GM19372 (cell line): ENCODE results near the gene RGMA.

Source experiments
- ATAC-seq: cut with Tn5 transposase; IDR thresholded peaks from one replicate; pipeline ENCODE4 v1.9.1; 2021; ENCODE audit warnings: mild to moderate bottlenecking, low read depth, moderate library complexity; ENCODE audit not compliant: unreplicated experiment

RGMA gene, protein sequence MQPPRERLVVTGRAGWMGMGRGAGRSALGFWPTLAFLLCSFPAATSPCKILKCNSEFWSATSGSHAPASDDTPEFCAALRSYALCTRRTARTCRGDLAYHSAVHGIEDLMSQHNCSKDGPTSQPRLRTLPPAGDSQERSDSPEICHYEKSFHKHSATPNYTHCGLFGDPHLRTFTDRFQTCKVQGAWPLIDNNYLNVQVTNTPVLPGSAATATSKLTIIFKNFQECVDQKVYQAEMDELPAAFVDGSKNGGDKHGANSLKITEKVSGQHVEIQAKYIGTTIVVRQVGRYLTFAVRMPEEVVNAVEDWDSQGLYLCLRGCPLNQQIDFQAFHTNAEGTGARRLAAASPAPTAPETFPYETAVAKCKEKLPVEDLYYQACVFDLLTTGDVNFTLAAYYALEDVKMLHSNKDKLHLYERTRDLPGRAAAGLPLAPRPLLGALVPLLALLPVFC

DNA sequence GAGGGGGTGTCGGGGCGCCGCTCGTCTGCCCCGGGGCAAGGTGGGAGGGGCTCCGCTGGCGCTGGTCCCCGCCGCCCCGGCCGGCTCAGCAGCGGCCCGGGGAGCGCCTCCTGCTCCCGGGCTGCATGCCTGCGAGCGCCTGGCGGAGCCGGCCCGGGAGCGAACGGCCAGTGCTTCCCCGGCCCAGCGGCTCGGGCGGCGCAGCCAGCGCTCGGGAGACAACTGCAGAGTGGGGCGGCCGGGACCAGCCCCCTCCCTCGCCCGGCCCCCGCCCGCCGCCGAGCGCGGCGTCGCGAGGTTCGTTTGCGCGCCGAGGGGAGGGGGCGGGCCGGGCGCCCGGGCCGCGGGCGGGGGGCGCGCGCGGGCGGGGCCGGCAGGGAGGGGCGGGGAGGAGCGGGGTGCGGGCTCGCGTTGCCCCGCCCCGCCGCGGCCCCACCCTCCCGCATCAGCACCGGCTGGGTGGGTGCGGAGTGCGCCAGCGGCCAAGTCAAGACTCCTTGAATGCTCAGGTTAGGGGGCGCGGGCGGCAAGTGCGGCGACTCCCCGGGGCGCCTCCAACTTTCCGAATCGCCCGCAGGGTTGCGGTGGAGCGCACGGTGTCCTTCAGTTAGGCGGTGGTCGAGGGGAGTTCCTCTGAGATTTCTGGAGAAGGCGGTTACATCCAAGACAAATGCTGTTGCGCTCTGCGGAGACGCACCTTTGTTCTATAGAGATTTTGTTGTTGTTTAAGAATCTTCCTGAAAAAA is at the start of gene RGMA:
Gene RGMA, minus strand, starts transcription at position 231 of the 746 bp plus-strand sequence. CDS start 279 bp downstream, outside the sequence.
- ATAC-seq: peak; percentile 22

DNA sequence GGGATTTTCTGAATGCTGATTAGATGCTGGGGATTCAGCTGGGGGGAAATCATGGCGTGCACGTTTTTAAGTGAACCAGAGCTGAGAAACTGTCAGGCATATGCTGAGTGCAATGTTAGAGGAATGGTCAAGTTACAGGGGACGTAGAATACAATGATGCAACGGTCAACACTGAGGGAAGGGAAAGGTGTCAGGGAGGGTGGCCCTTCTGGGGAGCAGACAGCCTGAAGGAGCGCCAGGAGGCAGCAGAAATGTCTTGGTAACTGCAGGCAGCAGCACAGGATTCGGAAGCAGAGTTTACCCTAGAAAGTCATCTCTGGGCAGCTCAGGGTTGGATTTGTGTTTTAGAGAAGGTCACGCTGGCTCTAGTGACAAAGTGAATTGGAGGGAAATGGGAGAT is 47.6 kb upstream of the RGMA start:
- ATAC-seq: no peak

DNA sequence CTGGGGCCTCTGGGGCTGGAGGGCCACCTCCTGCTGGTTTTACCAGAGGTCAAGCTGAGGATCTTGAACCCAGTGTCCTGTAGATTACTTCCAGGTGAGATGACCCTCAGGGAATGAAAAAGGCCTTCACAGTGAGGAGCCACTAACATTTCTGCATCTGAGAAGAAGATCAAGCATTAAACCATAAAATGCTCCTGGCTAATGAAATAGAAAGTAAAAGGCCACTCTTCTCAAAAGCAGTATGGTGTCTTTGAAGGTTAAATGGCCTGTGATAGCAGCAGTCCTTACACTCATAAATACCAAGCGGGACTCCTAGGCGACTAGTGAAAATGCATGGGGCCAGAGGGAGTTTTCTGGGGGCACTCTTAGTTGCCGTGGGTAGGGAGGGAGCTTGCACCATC is 47.0 kb upstream of the RGMA start:
- no peak for ATAC-seq

DNA sequence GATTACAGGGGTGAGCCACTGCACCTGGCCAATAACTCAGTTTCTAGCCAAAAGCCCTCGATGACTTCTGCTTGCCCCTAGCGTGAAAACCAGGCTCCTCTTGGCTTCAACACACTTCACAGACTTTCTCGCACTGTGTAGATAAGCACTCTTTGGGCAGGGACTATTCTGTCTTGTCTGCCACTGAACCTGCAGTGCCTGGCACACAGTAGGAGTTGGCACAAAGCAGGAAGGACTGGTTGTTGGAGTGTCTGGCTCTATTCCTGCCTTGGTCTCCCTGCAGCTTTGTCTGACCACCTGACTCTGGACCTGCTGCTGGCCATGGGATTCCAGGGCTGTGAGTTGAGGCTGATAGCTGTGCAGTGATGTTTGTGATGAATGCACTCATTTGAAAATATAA is 46.4 kb upstream of the RGMA start:
- no peak for ATAC-seq

DNA sequence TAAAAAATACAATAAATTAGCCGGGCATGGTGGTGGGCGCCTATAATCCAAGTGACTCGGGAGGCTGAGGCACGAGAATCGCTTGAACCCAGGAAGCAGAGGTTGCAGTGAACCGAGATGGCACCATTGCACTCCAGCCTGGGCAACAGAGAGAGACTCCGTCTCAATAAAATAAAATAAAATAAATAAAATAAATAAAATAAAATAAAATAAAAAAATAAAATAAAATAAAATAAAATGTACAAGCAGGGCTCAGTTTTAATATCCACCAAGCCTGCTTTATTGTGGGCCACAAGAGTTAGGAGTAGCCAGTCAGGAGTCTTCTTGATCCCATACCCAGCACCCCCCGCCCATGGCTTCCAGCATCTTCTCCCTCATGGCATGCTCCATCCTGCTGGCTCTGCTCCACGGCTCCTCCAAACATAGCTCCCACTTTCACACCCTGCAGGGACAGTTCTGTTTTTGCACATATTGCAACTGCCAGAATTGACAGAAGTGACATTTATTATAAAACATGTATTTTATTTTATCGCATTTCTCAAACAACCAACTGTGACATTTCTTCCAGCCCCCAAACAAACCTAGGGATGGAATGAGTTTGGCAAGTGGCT is 42.6 kb upstream of the RGMA start:
- no peak for ATAC-seq

DNA sequence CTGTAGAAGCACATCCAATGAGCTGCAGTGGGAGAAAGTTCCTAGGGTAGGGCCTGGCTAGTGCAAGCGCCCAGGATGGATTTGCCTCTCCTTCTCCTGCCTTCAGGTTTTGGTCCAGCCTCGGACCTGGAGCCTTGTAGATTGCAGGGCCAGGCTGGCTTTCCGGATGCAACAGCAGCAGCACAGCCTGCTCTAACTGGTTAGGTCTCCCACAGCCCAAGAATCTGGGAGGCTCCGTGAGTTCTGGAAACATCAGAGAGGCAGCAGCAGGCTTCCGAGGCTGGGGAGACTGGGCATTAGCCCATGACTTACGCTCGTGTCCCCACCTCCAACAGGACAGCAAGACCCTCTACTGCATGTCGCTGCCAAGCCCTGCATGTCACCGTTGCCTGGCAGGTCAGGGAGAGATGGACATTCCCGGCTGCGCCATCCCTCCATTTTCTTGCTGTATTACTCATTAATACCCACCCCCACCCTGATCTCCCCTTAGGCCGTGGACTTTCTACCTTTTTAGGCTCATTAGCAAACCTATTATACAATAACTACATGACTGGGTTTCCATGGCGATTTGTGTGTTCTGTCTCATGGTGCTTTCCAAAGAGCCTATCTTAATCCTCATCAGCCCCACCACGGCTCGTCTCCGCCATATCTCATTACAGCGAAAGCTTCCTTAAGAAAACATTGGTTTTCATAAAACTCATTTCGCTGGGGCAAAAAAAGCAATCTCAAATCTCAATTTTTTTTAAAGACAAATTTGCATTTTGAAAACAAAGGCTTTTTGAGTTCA is 40.9 kb upstream of the RGMA start:
- ATAC-seq: no peak

DNA sequence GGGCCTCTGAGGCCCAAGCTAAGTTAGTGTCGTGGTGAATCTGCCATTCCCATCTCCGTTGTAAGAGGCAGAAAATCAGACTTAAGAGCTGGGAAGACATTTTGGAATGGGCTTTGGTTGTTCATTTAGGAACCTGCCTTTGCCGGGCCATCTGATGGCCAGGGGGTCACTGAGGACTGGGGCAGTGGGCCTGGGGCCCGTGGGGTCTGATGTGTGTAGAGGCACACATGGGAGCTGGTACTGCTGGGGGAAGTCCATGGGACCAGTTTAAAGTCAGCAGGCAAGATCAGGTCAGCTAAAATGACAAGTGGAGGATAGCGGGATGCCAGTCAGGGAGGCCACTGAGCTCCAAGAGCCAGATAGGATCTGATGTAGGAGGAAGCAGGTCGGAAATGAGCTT is 38.3 kb upstream of the RGMA start:
- ATAC-seq: no peak

DNA sequence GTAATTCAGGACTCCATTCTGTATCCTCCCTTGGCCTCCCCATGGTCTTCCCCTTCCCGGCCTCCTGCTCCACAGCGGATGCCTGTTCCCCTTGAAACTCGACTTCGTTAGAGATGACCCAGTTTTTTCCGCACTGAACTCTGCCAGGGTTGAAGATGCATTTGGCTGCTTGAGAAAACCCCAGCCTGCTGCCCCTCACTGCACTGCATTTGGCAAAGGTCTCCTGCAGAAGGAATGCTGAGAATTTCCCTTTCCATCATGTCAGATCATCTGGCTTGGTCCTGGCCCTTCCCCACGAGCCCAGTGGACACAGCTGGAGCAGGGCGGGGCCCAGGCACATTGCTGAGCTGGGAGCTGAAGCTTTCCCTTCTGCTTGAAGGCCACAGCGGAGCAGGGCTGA is 37.6 kb upstream of the RGMA start:
- no peak for ATAC-seq

DNA sequence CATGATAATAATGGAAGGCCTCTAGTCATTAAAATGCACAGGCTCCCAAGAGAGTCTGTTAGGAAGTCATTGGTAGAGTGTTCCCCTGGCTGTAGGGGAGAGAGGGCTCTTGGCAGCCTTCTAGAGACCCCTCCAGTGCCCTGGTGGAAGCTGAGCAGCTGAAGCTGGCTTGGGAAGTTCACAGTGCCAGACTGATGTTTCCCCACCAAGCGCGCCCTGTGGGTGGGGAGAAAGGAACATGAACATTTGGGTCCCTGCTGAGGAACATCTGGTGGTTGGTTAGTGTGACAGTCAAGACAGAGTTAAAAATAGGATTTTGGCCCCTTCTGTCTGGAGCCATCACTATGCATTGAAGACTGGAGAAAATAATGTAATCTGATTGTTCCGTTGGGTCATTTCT is 37.1 kb upstream of the RGMA start:
- no peak for ATAC-seq

DNA sequence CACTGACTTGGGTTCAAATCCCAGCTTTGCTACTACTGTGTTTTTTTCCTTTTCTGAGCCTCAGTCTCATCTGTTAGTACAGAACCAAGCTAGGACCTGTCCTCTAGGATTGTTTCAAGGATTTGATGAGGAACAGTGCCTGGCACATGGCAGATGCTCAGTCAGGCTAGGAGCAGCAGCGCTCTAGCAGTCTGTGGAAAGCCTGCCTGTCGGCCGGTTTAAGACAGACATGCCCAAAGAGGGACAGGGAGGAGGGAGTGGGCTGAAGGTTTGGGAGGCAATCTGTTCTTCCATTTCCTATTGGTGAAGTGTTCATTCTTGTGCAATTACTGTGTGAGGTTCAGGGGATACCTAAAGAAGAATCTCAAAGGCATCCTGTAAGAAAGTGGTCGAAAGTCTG is 35.1 kb upstream of the RGMA start:
- no peak for ATAC-seq

DNA sequence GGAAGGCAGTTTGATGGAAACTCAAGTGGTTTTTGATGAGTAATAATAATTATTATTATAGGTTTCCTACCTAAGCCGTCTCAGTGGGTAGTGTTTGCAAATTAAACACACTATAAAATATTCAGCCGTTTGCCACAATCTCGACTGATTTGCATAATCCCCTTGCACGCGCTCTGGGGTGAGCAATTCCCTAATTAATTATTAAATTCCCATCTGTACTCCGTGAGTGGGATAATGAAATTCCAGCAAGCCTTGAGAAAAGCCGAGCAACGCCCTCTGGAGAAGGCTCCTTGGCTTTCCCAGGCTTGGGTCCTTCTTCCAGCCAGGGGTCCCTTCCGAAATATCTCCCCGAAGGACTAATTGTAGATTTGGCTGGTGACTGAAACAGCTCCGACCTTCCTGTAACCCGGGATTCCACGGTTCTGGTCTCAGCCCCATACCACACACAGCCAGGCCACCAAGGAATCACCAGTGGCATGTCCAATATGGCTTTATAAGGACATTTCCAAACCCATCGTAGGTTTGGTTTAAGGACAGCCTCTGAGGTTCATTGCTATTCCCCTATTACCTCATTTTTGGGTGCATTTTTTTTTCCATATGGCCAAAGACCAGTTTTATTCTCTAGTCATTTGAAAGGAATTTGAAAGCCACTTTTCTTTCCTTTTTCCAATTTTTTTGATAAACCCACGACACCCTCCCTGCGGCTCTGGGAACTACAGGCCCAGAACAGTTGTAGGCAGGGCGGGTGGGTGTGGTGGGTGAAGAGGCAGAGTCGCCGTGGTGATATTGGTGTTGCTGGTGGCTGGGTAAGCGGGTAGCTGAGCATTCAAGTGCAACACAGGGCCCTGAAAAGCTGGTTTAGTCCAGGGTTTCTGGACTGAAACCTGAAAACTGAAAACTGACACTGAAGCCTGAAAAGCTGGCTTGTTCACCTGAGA is 33.2 kb upstream of the RGMA start:
- no peak for ATAC-seq

DNA sequence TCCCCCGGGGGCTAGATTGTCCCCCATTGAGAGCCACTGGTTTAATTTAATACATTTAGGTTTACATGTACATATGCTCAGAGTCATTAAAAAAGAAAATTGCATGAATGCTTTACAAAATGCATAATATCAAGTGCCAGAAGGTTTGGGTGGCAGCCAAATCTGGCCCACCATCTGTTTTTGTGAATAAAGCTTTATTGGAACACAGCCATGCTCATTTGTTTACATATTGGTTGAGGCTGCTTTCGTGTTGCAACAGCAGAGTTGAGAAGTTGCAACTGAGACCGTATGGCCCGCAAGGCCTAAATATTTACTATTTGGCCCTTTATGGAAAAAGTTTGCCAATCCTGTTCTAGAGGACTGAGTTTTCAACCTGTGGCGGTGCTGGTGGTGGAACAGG is 32.1 kb upstream of the RGMA start:
- ATAC-seq: no peak

DNA sequence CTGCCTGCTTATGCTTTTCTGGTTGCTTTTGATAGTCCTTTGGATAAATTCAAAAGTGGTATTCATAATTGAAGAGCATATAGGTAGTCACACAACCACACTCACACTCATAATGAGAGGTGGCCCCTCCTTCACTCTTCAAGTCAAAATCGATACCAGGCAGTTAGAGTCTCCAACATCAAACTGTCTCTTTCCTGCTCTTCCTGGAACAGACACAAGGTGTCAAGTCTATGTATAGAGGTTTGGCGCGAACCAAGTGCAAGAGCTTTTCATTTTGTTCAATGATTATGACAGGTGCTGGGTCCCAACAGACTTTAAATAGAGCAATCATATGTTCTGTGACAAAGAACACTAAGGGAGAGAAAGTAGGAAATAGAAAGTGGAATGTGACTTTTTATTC is 29.9 kb upstream of the RGMA start:
- ATAC-seq: no peak

DNA sequence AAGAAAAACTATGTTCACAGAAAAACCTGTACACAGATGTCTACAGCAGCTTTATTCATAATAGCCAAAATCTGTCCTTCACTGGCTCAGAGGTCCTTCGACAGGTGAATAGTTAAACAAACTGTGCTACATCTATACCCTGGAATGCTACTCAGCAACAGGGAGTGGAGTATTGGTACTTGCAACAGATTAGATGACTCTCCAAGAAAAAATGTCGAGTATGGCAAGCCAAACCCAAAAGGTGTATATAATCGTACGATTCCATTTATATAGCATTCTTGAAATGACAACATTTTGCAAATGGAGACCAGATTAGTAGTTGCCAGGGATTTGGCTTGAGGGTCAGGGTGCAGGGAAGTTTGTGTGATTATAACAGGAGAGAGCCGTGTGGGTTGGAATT is 22.4 kb upstream of the RGMA start:
- ATAC-seq: no peak

DNA sequence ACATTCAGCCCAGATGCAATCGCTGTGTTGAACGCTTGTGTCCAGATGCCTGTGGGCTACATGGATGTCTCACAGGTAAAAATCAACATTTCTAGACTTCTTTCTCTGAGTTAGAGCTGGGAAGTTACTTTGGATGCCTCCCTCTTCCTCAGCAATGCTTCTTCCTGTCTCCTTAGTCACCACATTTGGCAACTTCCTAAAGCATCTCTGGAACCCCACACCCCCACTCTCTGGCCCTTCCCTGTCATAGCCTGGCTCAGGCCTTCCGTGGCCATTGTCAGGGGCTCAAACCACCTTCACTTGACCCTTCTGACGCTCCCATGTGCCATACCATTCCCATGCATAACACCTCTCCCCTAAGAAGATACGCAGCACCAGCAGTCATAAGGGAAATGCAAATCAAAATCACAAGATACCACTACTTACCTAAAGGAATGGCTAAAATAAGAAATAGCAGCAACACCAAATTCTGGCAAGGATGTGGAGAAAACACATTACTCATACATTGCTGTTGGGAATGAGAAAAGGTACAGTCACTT is 21.6 kb upstream of the RGMA start:
- no peak for ATAC-seq

DNA sequence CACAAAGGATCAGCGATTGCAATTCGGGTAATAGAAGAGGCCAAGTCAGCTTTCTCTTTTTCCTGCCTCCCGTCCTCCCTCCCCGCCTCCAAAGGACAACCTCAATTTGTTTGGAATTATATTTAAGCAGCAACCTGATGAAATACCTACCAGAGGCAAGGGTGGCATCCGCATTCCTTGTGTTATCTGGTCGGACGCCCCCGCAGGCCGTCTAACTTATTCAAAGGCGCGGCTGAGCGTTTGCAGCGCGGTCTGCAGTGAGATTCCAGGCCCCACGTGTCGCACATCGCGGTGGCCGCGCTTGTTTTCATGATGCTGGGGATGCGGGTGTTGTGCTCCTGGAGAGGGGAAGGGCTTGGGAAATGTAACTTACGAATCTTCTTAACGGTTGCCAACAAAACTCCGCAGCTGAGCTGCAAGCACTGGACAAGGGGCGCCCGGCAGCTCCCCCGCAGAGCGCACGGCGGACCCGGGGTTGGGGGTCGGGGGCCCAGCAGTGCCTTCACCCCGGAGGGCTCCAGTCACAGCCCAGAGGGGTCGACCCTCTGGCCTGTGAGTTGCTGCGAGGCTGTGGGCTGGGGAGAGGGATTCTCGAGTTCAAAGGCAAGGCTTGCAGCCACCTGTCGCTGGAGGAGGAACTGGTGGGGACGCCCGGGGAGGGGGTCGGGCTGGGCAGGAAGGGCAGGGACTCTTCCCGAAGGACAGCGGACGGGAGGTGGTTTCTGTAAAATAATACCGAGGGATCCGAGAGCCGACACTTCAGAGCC is 20.5 kb upstream of the RGMA start:
- no peak for ATAC-seq

DNA sequence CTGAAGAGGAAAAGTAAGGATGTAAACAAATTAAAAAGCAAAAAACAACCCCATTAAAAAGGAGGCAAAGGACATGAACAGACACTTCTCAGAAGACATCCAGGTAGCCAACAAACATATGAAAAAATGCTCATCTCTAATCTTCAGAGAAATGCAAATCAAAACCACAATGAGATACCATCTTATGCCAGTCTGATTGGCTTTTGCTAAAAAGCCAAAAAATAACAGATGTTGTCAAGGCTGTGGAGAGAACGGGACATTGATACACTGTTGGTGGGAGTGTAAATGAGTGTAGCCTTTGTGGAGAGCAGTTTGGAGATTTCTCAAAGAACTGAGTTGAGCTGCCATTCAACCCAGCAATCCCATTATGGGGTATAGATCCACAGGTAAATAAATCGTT is 18.6 kb upstream of the RGMA start:
- no peak for ATAC-seq

DNA sequence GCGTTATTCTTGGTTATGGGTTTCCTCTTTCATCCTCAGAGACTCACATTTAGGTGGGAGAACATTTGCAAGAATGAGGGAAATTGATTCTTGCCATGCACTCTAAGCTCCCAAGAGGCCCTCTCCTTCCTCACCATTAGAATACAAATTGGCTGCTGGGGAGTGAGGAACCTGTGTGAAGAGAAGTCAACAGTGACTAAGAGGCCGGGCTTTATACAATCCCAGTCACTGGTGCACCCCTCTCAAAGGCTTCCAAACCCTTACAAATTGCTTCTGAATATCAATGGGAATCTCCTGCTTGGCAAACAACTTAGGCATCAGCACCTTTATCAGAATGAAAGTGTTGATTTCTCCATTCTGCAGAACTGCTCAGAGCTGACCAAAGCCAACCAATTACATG is 16.5 kb upstream of the RGMA start:
- no peak for ATAC-seq

DNA sequence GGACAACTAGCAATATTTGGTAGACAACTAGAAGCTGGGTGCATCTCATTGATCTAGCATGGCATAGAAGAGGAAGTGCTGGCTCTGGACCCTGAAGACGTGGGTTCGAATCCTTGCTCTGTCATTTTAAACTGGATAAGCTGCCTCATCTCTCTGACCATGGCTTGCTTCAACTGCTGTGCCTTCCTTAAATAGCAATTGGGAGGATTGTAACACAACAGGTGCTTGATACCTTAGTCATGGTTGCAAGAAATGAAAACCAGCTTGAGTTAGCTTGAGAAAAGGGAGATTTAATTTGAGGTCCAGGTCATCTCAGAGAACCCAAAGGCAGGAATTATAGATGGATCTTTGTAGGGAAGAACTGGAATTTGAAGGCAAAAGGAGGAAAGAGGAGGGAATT is 14.8 kb upstream of the RGMA start:
- ATAC-seq: no peak
